ENCODE results near the gene LONP1.
"Not testable (repeated sequence)": the region's sequence is repeated elsewhere in the genome, so short reads cannot be mapped to it uniquely, and the experiment has no call there.

The LONP1 gene

GRCh38 chr19:5692723-5693194, 27.2 kb downstream of the LONP1 start:
- in situ Hi-C loops (cut with MboI; ENCODE audit: low sequenced_read_pairs, unreplicated experiment): no loop called here
- DNase-seq (ENCODE audit: low spot score): no peak
- TF ChIP-seq, protein P1, sequence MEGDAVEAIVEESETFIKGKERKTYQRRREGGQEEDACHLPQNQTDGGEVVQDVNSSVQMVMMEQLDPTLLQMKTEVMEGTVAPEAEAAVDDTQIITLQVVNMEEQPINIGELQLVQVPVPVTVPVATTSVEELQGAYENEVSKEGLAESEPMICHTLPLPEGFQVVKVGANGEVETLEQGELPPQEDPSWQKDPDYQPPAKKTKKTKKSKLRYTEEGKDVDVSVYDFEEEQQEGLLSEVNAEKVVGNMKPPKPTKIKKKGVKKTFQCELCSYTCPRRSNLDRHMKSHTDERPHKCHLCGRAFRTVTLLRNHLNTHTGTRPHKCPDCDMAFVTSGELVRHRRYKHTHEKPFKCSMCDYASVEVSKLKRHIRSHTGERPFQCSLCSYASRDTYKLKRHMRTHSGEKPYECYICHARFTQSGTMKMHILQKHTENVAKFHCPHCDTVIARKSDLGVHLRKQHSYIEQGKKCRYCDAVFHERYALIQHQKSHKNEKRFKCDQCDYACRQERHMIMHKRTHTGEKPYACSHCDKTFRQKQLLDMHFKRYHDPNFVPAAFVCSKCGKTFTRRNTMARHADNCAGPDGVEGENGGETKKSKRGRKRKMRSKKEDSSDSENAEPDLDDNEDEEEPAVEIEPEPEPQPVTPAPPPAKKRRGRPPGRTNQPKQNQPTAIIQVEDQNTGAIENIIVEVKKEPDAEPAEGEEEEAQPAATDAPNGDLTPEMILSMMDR (IDR thresholded peaks at IDR 0.05; ENCODE audit: borderline replicate concordance, control extremely low read depth, extremely low read depth, insufficient read depth, missing control alignments): no peak

DNA sequence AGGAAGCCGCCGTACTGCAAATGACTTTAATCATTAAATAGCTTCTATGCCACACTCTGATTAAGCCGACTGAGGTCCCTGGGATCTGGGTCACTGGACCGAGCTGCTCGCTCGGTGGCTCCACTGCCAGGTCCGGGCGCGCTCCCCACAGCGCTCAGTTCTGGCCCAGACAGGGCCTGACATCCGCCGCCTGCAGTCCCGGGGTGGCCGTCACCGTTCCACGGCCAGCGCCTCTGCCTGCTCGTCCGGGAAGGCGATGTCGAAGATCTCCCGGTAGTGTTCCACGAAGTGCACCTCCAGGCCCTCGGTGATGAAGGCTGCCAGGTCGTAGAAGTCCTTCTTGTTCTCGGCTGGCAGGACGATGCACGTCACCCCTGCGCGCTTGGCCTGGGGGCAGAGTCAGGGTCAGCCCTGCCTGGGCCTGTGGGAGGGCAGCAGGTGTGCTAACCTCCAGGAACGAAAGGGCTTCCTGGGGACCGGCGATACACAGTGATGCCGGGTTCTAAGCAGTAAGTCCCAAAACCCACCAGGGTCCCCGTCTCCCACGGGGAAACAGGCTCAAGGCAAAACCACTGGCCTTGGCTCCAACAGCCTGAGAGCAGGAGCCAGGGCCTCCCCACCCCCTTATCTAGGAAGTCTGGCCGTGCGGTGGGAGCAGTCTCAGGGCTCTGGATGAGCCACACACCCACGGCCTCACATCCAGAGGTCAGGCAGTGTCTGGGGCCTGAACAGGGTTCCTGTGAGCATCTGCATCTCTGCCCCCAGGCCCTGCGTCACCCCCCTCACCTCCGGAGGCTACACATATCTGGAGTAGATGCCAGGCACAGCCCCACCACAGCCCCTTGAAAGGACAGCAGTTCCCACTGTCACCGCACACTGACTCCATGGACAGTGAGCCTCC, 27.9 kb downstream of the LONP1 start:
- TF ChIP-seq, protein P1 (IDR thresholded peaks at IDR 0.05; ENCODE audit: borderline replicate concordance, control extremely low read depth, extremely low read depth, insufficient read depth, missing control alignments): no peak
- no peak for DNase-seq (ENCODE audit: low spot score)
- in situ Hi-C loops (cut with MboI; ENCODE audit: low sequenced_read_pairs, unreplicated experiment): no loop called here

GRCh38 chr19:5690955-5691821, 28.8 kb downstream of the LONP1 start:
- TF ChIP-seq, protein P1 (IDR thresholded peaks at IDR 0.05; ENCODE audit: borderline replicate concordance, control extremely low read depth, extremely low read depth, insufficient read depth, missing control alignments): no peak
- in situ Hi-C loops (cut with MboI; ENCODE audit: low sequenced_read_pairs, unreplicated experiment): no loop called here
- DNase-seq (ENCODE audit: low spot score): no peak

GRCh38 chr19:5690125-5690954, 29.6 kb downstream of the LONP1 start, which contains the start of gene RPL36:
TSS of gene RPL36 (plus strand) at chr19:5690295. CDS start at chr19:5690508, 213 bp downstream.
- peak; percentile 96 for DNase-seq (ENCODE audit: low spot score)
- TF ChIP-seq, protein P1 (IDR thresholded peaks at IDR 0.05; ENCODE audit: borderline replicate concordance, control extremely low read depth, extremely low read depth, insufficient read depth, missing control alignments): peak; percentile 99
- in situ Hi-C loops (cut with MboI; ENCODE audit: low sequenced_read_pairs, unreplicated experiment): no loop called here

DNA sequence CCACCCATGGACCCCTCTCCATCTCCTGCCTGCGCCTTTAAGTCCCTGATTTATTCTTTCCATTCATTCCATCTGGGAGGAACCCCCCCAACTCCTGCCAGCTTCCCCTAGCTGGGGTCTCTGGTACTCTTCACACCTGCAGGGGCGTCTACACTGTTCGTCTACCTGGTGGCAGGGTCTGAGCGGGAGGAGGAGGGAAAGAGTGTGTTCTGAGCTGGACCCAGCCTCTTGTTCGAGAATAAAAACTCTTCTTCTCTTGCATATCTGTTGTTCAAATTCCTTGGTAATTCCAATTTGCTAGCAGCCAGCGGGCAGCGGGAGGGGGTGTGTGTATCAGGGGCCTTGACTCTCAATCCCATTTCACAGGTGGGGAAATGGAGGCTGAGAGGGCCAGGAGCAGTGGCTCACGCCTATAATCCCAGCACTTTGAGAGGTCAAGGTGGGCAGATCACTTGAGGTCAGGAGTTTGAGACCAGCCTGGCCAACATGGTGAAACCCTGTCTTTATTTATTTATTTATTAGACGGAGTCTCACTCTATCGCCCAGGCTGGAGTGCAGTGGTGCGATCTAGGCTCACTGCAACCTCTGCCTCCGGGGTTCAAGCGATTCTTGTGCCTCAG, 31.6 kb downstream of the LONP1 start:
- DNase-seq (ENCODE audit: low spot score); in situ Hi-C loops (cut with MboI; ENCODE audit: low sequenced_read_pairs, unreplicated experiment): not testable (repeated sequence)

- TF ChIP-seq, protein P1 (IDR thresholded peaks at IDR 0.05; ENCODE audit: borderline replicate concordance, control extremely low read depth, extremely low read depth, insufficient read depth, missing control alignments): no peak
- no peak for DNase-seq (ENCODE audit: low spot score)
- in situ Hi-C loops (cut with MboI; ENCODE audit: low sequenced_read_pairs, unreplicated experiment): no loop called here
These were observed 32.4 kb downstream of the LONP1 start for GRCh38 chr19:5687360-5688198.
